NCI-H526 (cell line): ENCODE results near the gene ADAMTS15.

Source experiments
- DNase-seq, 2 experiments: peaks; one replicate each; lab custom pipeline; 2025; lab: John Stamatoyannopoulos, UW

The ADAMTS15 gene

GRCh38 chr11:130457623-130458409 is 9.4 kb downstream of the ADAMTS15 start:
- no peak for DNase-seq

GRCh38 chr11:130458410-130458729 is 9.9 kb downstream of the ADAMTS15 start:
- no peak for DNase-seq

GRCh38 chr11:130459521-130459920 is 11.1 kb downstream of the ADAMTS15 start:
- DNase-seq, result no peak

- DNase-seq, result no peak
Observed at GRCh38 chr11:130462101-130462885, 13.8 kb downstream of the ADAMTS15 start.

GRCh38 chr11:130462931-130463330 is 14.5 kb downstream of the ADAMTS15 start:
- DNase-seq, result no peak

- no peak for DNase-seq
Observed at GRCh38 chr11:130464291-130464812, 15.9 kb downstream of the ADAMTS15 start.

- no peak for DNase-seq
Observed at GRCh38 chr11:130465263-130465662, 16.8 kb downstream of the ADAMTS15 start.

- no peak for DNase-seq
Observed at GRCh38 chr11:130467116-130467900, 18.9 kb downstream of the ADAMTS15 start.

DNA sequence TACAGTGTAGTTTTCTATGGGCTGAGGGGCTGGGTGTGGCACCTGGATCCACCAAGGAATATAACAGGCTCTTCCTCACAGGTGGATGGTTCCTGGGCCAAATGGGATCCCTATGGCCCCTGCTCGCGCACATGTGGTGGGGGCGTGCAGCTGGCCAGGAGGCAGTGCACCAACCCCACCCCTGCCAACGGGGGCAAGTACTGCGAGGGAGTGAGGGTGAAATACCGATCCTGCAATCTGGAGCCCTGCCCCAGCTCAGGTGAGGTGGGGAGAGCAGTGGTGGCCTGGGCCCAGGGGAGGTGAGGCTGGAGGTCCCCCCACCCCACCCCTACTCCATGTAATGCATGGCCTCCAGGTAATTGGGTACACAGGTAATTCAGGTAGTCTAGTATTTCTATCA is 20.7 kb downstream of the ADAMTS15 start:
- DNase-seq, result no peak

- DNase-seq, result no peak
Observed at GRCh38 chr11:130470832-130471706, 22.6 kb downstream of the ADAMTS15 start.

DNA sequence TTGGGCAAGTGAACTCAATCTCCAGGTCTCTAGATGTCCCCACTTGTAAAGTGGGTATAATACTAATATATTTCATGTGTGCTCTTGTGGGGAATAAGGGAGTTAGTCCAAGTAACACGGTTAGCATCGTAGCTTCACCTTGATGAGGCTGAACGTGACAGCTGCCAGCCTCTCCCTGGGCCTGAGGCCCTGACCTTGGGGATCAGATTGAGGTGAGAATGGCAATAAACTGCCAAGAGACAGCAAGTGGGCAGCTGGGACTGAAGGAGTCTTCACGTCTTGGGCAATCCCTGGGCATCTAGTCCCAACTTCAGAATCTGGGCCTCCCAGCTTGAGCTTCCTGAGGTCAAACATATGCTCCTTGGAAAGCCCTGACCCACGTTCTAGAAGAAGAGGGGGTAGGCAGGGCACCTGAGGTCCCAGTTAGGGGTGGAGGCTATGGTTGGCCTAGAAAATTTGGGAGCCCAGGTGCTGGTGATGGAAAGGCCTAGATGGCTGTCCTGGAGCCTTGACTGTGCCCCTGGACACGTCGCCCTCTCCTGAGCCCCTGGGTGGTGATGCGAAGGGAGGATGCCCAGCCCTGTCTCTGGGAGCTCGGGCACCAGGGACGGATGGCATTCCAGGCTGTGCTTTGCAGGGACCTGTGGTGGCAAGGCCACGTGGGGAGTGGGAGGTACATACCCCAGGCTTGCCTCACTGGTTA is 23.4 kb downstream of the ADAMTS15 start:
- DNase-seq, result no peak

DNA sequence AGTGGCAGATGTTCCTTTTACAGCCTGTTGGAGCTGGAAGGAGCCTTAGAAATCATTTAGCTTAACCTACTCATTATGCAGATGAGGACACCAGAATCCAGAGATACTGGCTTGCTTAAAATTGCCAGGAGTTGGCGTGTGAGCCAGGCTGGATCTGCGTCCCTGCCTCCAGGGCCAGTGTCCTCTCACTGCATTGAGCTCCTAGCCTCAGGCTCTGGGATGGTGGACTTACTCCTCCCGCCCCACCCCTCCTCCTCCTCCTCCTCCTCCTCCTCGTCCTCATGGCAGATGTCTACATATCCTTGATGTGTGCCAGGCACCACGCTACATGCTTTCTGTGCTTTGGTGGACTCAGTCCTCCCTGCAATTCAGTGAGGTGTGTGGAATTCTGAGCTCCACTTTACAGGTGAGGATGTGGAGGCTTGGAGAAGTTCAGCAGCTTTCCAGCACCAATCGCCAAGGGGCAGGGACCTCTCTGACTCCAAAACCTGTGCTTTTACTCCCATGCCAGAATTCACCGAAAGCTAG is 24.1 kb downstream of the ADAMTS15 start:
- DNase-seq, result no peak

- no peak for DNase-seq
Observed at GRCh38 chr11:130473056-130473794, 24.8 kb downstream of the ADAMTS15 start.

DNA sequence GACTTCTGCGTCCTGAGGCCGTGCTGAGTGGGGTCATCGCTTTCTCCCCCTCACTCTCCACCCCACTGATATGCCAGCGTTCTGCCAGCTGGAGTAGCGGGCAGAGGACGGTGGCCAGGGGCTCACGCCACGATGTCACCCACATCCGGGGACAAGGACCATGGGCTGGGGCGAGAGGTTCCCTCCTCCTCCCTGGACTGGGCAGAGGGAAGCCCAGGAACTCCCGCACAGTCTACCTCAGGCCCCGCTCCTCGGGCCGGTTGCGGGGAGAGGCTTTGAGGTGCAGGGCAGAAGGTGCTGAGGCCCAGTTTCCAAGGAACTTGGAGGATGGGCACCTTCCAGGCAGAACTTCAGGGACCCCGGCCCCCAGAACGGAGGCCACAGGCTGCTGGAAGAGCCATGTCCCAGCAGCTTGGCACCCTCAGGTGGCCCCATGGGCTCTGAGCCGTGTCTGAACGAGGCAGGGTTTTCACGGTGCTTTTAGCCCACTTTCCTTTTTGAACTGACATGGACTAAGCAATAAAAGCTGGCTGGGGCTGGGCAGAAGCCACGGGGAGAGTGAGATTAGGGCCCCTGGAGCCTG is 25.4 kb downstream of the ADAMTS15 start:
- DNase-seq, result no peak

DNA sequence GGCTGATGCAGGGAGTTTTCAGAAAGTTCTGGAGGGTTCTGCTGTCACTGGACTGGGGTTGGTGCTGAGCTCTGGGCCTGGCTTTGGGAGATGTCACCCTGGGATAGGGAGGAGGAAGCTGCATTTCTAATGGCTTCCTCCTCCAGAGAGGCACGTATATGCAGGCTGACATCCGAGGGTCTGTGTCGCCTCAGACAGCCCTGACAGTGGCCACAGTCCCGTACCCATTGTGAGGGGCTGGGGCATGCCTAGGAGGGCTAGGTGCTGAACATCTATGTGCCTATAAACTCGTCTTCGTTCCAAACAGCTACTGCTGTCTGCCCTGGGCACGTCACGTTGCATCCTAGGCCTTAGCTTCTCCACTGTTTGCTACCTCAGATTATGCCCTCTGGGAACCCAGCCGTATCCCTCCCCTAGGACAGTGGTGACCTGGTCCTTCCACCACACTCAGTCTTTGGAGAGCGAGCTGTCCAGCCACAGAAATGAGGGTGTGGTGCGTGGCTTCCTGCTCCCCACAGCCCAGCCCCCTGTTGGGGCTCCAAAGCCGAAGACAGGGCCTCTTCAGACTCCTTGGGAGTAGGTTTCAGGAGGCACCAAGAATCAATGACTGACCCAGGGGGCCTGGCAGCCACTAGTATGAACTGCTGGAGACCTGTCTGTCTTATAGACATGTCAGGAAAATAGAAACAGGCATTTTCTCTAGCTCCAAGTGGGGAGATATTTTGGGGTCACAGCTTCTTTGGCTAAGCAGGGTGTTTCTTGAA is 26.4 kb downstream of the ADAMTS15 start:
- DNase-seq, result no peak

DNA sequence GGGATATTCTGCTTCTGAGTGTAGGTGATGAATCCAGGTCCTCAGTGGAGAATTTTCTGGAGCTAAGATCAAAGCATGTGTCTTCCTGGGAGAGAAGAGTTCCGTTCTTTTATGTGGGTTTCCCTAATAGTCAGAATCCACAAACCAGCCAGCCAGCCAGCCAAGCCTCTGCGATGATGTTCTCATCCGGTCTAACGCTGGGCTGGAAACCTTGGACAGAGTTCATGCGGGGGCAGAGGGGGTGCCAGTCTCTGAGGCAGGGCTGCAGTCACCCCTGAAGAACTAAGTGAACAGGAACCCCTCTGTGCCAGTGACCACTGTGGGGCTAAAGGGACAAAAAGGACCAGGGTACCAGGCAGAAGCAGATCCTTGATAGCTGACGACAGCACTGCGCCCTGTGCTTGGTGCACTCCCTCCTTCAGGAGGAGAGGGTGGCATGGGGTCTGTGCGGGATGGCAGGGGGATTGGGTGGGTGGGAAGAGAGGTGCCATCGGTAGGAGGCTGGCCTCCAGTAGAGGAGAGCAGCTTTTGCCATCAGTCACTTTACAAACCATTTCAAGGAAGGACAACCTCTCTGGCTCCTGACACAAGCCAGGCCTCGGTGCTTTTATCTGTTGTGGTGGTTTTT is 27.1 kb downstream of the ADAMTS15 start:
- DNase-seq, result no peak

GRCh38 chr11:130476200-130476921 is 27.9 kb downstream of the ADAMTS15 start:
- no peak for DNase-seq
